H1 (cell line): ENCODE measurements around the gene ZNF546. TPM values are rescaled to one million over a fixed set of nuclear protein-coding genes. Genes with fewer than 3 reads are reported as not detected.

Experiments
- ATF3 ChIP-seq: IDR thresholded peaks from 2 replicates; pipeline ENCODE4 v1.6.1; 2011; ENCODE audit warnings: low read depth, mild to moderate bottlenecking, low read length; ENCODE audit not compliant: insufficient read depth
- CBX5 ChIP-seq: fragments of 300-800, 300-1000 bp; sonication (generic); IDR thresholded peaks from 2 replicates; pipeline ENCODE4 v1.7.1; 2016; ENCODE audit warnings: antibody characterized with exemption, low read length, low read depth
- CHD7 ChIP-seq: fragments of 300-600 bp; sonication (generic); IDR thresholded peaks from 2 replicates; pipeline ENCODE4 v1.7.1; 2012; ENCODE audit warnings: low read length, moderate library complexity, mild to moderate bottlenecking, inconsistent platforms; ENCODE audit not compliant: insufficient replicate concordance
- EP300 ChIP-seq, 2 experiments: IDR thresholded peaks; 1 replicate in 1 of 2; 2 replicates in 1 of 2; pipeline ENCODE4 v1.6.1; 2011 to 2012; ENCODE audit warnings: low read depth in 2 of 2, low read length in 2 of 2, mild to moderate bottlenecking in 2 of 2, borderline replicate concordance in 1 of 2, inconsistent platforms in 1 of 2, moderate library complexity in 1 of 2
- KDM4A ChIP-seq: IDR thresholded peaks from one replicate; pipeline ENCODE4 v1.7.1; 2012; ENCODE audit warnings: low read depth, mild to moderate bottlenecking, moderate library complexity, low read length, inconsistent platforms; ENCODE audit not compliant: severe bottlenecking
- POLR2AphosphoS5 ChIP-seq: IDR thresholded peaks from 2 replicates; pipeline ENCODE4 v1.6.1; 2011; ENCODE audit warnings: low read depth, low read length
- RFX5 ChIP-seq: IDR thresholded peaks from 2 replicates; pipeline ENCODE4 v1.6.1; 2011; ENCODE audit warnings: low read depth, low read length, improper control_type of control experiment, borderline replicate concordance
- SRF ChIP-seq: IDR thresholded peaks from 2 replicates; pipeline ENCODE4 v1.6.1; 2011; ENCODE audit warnings: mild to moderate bottlenecking, low read depth, low read length, moderate library complexity
- polyA plus RNA-seq, 7 experiments: library from polyadenylated mRNA; depleted of rRNA in 3 of 7; stranded (reverse) in 5 of 7; unstranded in 2 of 7; fragments of >200 nt in 5 of 7; fragments of 200-250 nt in 2 of 7; gene quantifications; 1 replicate in 5 of 7; 2 replicates in 1 of 7; 4 replicates in 1 of 7; pipeline versions ENCODE4 v1.2.1 to v1.2.3, GENCODE V29; 2011 to 2013; ENCODE audit warnings: missing spikeins in 2 of 7, mixed read lengths in 2 of 7
- total RNA-seq: library from RNA; stranded (reverse); fragmentation: NEBNext Ultra II Directional; extraction: Animal tissue kit (Norgen Biotek cat#: 25700); gene quantifications from 2 replicates; pipeline ENCODE4 v1.2.1, GENCODE V29; 2021

ZNF546 gene
- total and polyA plus RNA-seq, 2 of the 8 experiments (the other 6 are each of a cell fraction or from before 2014, with no cell fraction given), result 0.21 to 1.1 TPM

DNA sequence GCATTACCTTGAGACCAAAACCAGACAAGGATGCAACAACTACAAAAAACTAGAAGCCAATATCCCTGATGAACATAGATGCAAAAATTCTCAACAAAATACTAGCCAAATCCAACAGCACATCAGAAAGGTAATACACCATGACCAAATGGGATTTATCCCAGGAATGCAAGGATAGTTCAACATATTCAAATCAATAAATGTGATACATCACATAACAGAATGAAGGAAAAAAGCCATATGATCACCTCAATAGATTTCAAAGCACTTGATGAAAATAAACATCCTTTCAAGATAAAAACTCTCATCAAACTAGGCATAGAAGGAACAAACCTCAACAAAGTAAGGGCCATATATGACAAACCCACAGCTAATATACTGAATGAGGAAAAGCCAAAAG lies 10.2 kb upstream of the ZNF546 start (continued):
- no peak for TF ChIP-seq CHD7
- no peak for TF ChIP-seq ATF3
- no peak for TF ChIP-seq SRF
- no peak for TF ChIP-seq RFX5
- TF ChIP-seq POLR2AphosphoS5, result no peak
- TF ChIP-seq KDM4A, result no peak
- TF ChIP-seq EP300 (IDR thresholded peaks at IDR 0.05; ENCODE audit: borderline replicate concordance in 1 of 2, low read depth in 2 of 2, low read length in 2 of 2), result no peak
- no peak for TF ChIP-seq CBX5
